NCI-H2029 (cell line): ENCODE results near the gene AGBL1.
"Not testable (repeated sequence)": the region's sequence is repeated elsewhere in the genome, so short reads cannot be mapped to it uniquely, and the experiment has no call there.

ENCODE experiments used
- DNase-seq: peaks from one replicate; lab custom pipeline; 2025; lab: John Stamatoyannopoulos, UW

The AGBL1 gene

GRCh38 chr15:86087808-86088207 is 8.1 kb downstream of the AGBL1 start:
- DNase-seq = no peak

DNA sequence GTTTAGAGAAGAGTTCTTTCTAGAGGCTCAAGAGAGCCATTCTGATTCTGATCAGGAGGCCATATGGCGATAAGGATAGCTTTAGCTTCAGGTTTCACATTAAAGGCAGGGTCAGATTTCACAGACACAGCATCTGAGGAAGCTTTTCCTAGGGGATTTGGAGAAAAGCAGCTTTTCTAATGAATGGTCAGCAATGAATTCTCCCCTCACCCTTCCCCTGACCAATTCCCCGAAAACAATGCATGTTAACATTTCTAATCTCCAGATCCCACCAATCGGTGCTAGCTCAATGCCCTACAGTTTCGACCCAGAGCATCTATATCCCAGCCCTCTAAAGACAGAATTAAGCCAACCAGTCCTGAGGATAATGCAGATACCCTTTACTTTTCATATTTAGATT is 9.8 kb downstream of the AGBL1 start:
- DNase-seq = no peak

DNA sequence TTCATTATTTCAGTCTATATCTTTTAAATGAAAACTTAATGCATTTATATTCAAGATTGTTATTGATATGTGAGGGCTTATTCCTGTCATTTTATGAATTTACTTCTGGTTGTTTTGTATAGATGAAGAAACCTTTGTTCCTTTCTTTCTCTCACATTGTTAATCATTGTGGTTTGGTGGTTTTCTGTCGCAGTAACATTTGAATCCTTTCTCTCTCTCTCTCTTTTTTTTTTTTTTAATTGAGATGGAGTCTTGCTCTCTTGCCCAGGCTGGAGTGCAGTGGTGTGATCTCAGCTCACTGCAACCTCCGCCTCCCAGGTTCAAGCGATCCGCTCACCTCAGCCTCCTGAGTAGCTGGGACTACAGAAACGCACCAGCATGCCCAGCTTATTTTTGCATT is 22.1 kb downstream of the AGBL1 start:
- DNase-seq = no peak

- DNase-seq = no peak
These were observed 24.2 kb downstream of the AGBL1 start for GRCh38 chr15:86103825-86104224.

GRCh38 chr15:86106306-86106705 is 26.6 kb downstream of the AGBL1 start:
- DNase-seq = no peak

DNA sequence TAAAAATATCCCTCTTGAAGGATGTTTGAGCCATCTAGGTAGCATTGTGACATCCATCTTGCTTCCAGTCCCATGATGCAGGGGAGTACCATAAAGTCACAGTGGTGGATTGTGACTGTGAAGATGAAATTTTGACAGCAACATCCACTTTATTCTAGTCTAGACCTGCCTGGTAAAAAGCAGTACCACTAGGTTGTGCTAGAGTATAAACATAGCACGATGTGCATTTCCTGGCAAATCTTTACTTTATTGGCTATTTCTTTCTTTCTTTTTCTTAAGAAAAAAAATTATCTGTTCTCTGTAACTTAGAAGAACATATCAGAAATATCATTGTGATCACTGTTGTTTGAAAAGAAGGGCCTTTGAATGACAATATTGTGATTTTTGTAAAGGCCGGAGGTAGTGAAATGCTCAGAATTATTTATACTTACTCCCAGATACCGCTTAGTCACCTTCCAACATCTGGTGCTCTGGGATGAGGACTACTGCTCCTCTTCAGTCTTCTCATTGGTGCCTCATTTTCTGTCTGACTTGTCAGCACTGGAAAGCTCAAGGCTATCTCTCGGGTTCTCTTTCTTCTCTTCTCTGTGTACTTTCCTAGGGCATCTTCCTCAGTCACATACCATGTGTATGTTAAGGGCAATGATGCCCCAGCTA is 35.6 kb downstream of the AGBL1 start:
- DNase-seq = no peak

DNA sequence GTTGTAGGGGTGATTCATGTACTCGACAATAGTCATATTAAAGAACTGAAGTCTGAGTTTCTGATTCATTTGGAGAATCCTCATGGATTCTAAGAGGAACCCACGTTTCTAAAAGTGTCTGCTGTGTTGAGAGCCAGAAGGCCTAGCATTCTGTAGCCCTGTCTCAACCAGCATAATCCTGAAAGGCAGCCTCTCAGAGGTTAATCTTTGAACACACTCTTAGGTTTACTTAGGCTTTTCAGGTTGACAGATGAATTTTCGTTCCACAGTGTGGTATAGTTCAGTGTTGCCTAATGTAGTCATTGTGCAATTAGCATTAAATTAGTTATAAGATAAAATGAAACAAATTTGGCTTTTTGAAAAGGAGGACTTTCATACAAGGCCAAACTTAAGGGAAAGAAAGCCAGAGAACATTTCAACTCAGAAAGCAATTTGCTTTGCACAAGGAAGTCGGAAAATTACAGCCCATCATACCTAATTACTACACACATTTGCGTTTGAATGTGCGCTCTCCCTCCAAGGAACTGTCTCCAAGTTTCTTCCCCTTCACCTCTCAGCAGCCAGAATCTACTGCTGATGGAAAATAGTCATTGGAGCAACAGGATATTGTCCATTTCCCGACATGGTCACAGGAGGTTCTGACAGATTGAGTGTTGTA is 42.0 kb downstream of the AGBL1 start:
- no peak for DNase-seq

GRCh38 chr15:86122691-86123391 is 43.2 kb downstream of the AGBL1 start:
- not testable (repeated sequence) for DNase-seq

GRCh38 chr15:86125775-86126174 is 46.1 kb downstream of the AGBL1 start:
- no peak for DNase-seq

GRCh38 chr15:86127547-86127946 is 47.9 kb downstream of the AGBL1 start:
- DNase-seq = no peak

- no peak for DNase-seq
These were observed 55.4 kb downstream of the AGBL1 start for GRCh38 chr15:86135041-86135440.

- no peak for DNase-seq
These were observed 57.2 kb downstream of the AGBL1 start for GRCh38 chr15:86136861-86137260.

DNA sequence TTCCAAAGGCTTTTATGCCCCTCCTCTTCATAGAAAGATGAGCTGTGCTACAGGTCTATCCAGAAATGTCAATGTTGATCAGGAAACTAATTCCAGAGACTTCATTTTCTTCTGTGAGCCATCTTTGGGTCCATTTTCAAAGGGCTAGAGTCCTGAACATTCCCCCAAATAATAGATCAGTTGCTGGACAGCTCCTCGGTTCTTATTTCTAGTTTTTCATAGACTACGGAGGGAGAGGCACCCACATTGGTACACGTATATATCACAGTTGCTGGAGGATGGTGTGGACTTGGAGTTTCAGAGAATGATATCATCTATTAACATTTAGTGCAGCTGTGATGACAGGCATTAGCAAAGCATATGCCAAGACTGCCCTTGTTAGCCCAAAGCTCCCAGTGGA is 59.1 kb downstream of the AGBL1 start:
- DNase-seq = no peak

- DNase-seq = no peak
These were observed 60.2 kb downstream of the AGBL1 start for GRCh38 chr15:86139828-86140227.

- no peak for DNase-seq
These were observed 75.0 kb downstream of the AGBL1 start for GRCh38 chr15:86154705-86155104.

DNA sequence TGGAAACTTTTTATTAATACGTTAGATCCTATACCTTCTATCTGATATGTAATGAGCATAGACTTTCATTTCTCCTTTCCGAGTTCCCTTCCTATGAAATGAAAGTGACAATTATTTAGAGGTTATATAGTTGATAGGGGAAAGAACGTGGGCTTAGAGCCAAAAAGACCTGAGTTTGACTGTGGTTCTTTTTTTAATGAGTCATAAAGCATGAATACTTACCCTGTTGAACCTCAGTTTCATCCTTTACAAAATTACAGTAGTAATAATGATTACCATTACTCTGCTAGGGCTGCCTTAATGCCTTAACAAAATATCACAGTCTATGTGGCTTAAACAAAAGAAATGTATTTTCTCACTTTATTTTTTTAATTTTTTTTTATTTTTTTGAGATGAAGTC is 75.9 kb downstream of the AGBL1 start:
- DNase-seq = no peak

DNA sequence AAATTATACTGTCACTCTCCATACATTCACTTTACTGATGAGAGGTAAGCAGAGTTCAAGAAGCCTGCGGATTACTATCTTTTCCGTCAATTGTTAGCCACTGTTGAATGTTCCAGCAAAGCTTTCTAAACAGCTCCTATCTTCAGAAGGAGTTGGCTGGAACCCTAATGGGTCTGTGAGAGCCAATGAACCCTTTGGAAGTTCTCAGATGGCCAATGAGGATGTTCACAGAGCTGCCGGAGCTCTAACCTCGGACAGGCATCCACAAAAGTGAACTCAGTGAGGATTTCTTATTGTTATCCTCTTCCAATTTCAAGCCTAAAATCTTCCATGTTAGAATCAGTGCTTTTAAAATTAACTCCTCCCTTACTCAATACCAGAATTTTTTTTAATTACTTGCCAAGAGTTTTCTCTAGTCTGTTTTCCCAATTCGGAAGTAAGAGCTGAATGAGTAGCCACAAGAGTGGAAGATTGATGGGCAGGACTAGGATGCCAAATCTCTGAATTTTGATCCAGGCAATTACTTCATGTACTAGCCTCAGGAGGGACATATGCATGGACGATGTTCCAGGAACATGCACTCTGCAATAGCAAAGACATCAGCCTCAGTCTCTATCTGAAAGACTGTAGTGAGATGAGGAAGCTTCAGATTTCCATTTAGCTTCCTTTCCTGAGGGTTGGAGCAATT is 78.1 kb downstream of the AGBL1 start:
- DNase-seq = no peak

GRCh38 chr15:86159468-86159867 is 79.8 kb downstream of the AGBL1 start:
- DNase-seq = no peak

GRCh38 chr15:86161250-86161649 is 81.6 kb downstream of the AGBL1 start:
- no peak for DNase-seq

DNA sequence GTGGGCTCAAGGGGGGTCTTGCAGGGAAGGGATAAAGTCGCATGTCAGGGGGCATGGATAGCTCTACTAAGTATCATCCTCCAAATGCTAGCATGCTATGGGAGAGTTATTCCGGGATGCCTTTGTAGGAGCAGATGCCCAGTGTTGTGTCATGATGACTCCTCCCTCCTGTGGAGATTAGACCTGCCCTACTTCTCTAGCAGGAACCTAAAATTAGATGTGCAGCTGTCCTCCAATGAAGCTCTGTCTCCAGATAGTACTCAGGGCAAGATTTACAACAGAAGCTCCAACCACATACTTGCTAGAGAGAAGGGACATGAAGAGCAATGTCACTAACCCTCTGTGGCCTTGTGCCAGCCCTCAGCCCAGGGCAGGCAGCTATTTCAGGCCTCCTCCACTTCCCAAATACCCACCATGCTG is 82.5 kb downstream of the AGBL1 start:
- no peak for DNase-seq

- no peak for DNase-seq
These were observed 83.0 kb downstream of the AGBL1 start for GRCh38 chr15:86162641-86163040.

GRCh38 chr15:86163816-86164215 is 84.1 kb downstream of the AGBL1 start:
- no peak for DNase-seq
